Activated CD4-positive, alpha-beta T cell treated with anti-CD3 and anti-CD28 coated beads, Interleukin-2, amount 50 U/mL, for 4 hours (primary cell): Measurements from ENCODE around the gene CCDC196.
"Not testable (repeated sequence)": the region's sequence is repeated elsewhere in the genome, so short reads cannot be mapped to it uniquely, and the experiment has no call there.

Experiments used
- DNase-seq, 2 experiments: peaks; one replicate each; pipeline ENCODE4 v3.0.0-alpha.2; 2020

Gene CCDC196

DNA sequence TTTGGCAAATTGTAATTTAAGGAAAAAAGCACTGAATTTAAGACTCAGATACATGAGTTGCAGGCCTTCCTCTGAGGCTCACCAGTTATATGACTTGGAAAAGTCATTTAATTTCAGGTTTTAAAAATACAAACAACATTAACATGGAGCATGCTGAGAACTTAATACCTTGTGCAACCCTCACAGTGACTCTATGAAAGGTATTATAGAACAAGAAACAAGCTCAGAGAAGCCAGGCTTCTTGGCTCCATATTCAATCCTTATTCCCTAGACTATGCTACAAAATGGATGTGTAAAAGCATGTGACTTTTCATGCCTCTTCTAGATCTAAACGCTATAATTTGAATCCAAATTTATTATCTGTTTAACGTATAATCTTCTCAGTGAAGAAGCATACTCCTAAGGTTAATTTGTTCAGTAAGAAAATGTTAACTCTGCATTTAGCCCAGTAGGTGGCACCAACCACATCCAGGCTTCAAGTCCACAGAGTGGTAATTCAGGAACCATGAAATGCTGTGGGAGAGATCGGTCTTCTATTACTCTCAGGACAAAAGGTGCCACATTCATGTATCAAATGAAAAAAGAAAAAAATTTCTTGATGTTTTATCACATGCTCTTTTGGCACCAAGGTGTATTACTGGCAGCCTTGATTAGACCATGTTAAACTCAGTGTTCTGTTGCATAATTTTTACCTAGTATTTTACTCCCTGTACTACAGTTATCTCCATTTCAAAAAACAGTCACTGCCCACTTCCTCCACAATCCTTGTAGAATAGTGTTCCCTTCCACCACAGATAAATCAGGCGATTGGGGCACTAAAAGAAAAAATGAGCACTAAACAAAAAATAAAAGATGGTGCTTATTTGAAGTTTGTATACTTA, 9.3 kb downstream of the CCDC196 start:
- DNase-seq: peak in 1 of 2 experiments; percentile 14

DNA sequence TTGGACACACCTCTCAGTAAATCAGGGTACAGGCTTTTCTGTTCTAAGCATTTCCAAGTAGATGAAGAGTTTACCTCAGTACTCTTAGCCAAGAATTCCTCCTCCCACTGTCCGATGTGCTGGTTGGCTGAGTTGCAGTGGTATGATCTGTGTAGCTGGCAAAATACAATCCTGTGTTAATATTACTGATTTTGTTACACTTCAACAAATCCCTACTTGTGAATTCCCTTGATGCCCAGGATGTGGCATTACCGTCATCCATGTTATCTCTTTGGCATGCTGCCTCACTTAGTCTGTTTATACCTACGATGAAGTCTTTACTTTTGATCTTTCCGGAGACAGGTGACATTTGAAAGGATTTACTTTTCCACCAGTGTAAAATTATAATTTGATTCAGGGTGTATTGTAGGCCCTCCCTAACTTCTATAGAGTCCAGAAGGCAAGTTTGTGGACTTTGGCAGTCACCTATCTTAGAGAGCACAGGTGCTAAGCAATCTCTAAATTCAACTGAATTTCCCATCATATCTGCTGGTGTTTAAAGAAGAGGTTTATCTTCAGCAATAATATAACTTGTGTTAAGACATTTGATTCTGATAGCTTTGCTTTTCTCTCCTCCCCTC, 10.1 kb downstream of the CCDC196 start:
- DNase-seq: no peak

DNA sequence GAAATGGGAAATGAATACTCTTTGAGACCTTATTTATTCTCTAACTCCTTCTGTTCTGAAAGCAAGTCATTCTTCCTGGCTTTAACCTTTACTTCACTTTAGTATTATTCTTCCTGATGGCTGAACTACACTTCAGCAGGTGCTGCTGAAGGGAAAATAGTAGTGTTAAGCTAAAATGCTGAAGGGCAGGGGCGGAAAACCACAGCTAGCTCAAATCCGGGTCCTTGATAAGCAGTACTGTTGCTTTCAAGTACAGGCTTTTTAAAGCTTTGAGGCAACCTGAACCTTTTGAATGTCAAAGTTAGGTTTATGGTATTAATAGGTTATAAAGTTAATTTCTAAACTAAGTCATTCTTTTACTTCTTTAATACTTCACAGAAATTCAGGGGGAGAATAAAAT, 10.7 kb downstream of the CCDC196 start:
- DNase-seq: peak in 1 of 2 experiments; percentile 1

DNA sequence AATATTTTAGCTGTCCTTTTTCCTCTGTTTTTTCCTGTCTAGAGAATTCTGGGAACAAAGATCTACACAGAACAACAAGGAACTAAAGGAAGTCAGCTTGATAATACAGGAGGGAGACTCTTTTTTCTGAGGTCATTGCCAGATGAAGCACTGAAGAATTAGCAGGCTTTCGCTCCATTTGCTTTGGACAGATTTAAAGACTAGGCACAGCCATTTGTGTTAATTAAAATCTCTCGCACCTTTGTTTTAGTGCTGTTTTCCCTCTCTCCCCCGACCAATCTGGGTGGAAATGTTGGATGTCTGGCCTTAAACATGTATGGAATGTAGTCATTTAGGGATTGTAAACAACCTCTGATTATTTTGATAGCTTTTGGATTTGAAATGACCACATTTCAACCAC, 12.1 kb downstream of the CCDC196 start:
- no peak for DNase-seq

DNA sequence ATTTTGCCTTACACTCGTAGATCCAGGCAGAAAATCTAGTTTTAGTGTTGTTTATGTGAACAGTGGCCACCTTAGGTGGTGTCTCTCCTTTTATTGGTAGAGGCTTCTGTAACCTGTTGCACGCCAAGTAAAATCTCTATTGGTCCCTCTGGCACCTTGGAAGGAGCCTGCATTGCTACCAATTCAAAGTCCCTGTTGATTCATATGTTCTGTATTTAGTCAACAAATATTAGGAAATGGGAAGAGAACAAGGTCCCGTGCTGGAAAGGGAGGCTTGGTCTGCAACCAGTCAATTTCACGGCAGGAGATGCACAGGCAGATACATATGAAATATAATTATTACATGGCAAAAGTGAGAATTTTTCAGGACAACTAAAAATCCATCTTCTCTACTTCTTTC, 15.4 kb downstream of the CCDC196 start:
- no peak for DNase-seq

DNA sequence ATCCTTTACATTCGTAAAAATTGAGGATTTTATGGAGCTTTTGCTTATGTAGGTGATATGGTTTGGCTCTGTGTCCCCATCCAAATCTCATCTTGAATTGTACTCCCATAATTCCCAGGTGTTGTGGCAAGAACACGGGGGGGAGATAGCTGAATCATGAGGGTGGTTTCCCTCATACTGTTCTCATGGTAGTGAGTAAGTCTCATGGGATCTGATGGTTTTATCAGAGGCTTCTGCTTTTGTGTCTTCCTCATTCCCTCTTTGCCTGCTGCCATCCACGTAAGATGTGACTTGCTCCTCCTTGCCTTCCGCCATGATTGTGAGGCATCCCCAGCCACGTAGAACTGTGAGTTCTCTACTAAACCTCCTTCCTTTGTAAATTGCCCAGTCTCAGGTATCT, 16.7 kb downstream of the CCDC196 start:
- not testable (repeated sequence) for DNase-seq

DNA sequence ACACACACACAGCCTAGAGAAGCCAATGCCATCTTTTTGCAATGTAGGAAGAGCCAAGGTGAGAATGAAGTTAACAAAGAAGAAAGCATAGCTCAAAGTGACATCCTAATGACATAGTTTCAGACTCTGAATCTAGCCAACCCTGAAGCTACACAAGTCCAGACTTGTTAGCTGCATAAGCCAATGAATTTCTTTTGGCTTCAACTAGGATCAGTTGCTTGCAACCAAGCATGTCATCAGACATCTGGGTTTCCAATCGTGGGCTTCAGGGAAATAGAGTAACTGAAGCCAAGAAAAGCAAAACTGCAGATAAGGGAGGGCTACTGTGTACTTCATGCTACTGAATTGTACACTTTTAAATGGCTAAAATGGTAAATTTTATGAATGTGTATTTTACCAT, 17.4 kb downstream of the CCDC196 start:
- DNase-seq: no peak

DNA sequence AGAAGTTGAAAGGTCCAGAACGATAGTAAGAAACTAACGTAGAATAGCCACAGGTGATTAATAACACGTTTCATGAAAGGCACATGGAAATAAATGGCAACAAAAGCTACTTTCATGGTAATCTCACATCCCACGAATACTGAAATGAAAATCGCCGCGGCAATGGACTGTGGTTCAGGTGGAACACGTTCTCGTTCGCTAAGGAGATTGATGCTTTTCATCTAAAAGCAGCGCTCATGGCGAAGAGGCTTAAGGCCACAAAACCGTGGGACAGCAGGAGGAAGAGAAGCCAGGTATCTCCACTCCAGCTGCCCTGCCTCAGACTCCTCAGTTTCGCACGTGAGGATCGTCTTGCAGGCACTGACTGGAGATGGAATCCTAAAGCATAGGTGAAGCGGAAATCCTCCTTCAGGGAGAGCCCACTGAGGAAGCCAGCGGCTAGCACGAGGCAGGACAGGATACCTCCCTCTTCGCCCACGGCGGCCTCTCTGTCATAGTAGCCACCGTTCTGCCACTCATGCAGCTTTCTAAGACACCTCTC, 21.1 kb downstream of the CCDC196 start:
- no peak for DNase-seq

DNA sequence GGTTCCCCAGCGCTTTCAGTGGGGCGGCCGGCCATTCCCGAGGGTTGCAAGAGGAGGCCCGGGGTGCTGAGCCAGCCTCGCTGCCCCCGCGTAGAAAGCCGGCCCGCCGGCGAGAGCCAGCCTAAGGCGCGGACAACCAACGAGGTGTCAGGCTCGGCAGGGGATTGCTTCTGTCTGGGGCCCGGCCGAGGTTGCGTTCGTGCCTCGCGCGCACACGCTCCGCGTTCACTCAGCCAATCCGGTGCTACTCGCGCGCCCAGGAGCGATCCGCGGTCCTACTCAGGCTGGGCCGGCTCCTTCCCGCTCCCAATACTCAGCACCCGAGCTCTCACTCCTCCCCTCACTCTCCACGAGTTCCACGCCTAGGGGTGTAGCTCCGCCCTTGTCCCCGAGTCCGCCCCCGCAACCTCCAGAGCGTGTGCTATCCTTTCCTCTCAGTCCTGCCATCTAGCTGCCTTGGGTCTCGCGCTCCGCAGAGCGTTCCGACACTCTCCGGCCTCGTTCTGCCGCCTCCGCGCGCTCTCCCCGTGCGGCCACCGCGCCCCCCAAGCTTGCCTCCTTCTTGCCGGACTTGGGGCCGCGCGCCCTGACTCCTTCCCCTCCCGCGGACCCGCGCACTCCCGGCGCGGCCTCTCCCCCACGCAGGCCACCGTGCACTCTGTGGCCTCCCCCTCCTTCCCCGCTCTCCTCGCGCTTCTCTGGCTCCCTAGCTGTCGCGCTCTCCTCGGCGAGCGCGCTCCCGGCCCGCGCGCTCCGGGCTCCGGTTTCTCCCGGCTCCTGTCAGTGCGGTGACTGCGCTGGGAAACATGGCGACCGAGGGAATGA, 21.8 kb downstream of the CCDC196 start, which contains the start of gene GPHN:
GPHN (plus strand) TSS at position 426 of the 825 bp plus-strand sequence.
- peak; percentile 85 to 88 for DNase-seq

DNA sequence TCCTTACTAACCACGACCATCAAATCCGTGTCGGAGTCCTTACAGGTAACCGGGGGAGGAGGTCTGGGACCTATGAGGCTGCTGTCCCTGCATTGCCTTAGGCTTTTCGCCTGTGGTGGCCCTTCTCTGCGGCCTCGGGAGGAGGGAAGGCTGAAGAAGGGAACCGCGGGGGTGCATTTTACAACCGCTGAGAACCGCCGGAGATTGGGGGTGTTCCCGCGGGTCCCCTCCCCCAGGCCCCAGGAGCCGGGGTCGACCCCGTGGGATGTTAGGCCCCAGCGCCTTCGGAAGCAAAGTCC, 22.3 kb downstream of the CCDC196 start:
- DNase-seq: no peak

DNA sequence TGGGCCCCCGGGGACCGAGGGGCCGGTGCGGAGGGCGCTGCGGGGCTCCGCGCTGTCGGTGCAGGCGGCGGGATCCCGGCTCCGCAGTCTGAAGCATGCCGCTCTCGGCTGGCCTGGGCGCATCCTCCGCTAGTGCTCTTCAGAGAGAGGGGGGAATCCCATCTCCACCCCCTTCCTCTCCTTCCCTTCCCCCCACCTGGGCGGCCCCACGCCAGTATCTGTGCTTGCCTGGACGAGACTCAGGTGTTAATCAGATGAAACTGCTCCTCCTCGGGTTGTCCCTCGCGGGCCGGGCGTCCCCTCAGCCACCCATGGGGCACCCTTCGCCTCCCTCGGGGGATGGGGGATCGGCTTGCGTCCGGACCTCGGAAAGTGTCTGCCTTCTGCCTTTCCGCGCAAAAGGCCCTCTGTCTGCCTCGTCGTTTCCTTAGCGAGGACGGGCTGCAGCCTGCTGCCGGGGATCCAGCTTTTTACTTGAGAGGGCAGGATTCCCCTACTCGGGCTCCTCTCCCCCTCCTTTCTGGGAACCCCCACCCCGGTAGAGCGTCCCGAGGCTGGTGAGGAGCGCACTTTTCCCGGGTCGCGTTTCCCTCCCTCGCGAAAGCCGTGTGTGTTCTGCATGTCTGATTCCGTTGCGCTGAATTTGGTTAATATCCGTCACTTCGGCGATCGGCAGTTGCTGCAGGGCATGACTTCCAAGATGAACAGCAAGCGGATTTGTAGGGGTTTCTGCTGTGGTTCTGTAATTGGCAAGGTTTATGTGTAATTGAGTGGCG, 22.9 kb downstream of the CCDC196 start:
- peak; percentile 37 to 40 for DNase-seq

DNA sequence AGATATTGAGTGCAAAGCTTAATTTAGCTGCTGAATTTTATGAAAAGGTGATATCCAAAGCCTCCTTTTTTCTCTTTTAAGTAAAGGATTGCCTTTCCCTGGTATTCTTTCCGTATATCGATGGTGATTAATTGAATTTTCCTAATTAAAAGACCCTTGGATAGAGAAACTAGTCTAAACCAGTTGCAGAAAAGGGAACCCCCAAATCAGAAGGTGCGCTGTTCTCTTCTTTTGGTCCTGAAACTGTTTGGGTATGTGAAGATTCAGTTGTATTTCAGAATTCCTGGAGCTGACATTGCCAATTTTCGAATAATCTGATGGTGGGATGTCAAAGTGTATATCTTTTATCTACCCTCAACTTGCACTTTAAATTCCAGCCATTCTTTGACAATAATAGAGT, 23.7 kb downstream of the CCDC196 start:
- no peak for DNase-seq

DNA sequence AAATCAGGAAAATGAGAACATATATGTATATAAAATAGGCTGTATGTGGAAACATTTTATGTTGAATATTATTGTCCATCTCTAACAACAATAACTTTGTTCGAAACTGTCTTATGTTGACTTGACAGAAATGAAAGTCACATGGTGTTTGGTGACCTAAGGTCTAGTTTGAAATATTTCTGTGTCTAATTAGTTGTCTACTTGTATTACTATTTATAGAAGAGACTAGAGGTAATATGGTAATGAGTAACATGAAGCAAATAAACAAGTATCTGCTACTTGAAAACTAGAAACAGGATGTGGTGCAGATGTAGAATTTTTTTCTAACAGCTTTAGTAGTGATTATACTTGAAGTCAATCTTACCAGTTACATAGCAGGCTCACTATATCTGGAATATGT, 25.7 kb downstream of the CCDC196 start:
- DNase-seq: no peak

DNA sequence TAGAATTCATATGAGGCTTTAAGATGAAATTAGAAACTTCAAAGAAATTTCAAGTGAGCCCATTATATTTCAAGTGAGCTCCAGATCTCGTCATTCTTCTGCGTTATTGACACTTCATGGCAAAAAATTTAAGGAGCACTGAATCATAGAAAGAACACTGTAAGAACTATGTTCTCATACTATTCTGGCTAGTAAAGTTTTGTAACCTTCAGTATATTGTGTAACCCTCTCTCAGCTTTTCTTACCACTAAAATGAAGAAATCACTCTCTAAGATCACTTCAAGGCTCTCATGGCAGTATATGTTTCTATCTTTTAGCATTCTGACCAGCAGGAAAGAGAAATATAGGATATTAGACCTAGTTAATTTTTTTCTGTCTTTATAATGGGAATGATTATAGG, 28.0 kb downstream of the CCDC196 start:
- DNase-seq: no peak

DNA sequence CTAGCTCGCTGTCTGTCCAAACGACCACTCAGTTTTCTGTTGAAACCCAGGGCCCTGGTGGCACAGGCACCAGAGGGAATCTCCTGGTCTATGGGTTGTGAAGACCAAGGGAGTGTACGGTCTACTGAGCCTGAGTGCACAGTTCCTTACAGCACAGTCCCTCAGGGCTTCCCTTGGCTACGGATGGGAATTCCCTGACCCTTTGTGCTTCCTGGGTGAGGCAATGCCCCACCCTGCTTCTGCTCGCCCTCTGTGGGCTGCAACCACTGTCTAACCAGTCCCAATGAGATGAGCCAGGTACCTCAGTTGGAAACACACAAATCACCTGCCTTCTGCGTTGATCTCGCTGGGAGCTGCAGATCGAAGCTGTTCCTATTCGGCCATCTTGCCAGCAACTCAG, 44.4 kb downstream of the CCDC196 start:
- no peak for DNase-seq

DNA sequence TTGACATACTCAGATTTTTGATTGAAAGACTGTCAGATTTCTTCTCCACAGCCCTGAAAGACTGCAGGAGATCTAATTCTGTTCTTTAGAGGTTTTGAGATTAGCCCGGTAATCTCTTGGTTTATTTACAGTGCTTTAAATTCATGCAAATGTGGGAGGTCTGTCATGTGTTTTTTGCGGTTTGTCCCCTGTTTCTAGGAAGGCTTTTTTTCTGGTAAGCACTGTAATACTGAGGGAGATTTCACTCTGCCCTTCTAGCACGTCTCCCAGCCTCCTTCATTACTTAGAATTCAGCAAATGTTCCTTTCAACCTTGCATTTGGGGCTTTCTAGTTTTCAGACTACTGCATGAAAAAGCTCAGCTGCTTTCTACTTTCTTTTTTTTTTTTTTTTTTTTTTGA, 52.9 kb downstream of the CCDC196 start:
- DNase-seq: no peak

DNA sequence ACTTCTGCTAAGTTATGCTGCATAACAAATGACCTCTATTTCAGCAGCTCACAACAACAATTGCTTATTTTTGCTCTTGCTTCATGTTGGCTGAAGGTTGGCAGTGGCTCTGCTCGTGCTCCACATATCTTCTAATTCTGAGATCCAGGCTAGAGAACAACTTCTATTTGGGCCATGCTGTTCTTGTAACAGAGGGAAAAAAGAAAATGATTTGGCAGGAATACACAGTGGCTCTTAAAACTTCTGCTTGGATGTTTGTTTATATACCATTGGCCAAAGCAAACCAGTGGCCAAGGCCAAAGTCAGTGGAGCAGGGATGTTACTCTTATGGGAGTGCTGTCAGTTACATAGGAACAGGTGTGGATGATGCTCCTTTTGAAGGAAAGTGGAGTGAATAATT, 53.9 kb downstream of the CCDC196 start:
- DNase-seq: no peak

DNA sequence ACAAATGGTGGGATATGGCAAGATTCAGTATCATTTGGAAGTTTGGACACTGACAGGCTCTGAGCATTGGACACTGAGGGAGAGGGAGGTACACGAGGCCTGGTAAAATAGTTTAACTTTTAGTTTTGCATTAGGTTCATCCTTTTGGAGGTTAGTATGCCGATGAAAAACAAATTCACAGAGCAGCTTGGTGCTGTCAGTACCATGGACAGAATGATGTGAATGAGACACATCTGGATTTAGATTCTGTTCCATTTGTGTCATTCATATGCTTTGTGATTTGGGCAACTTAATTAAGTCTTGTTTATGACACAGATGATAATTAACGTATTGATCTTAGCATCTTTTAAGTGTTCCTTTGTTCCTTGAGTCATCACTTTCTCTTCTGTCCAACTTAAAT, 55.5 kb downstream of the CCDC196 start:
- no peak for DNase-seq

DNA sequence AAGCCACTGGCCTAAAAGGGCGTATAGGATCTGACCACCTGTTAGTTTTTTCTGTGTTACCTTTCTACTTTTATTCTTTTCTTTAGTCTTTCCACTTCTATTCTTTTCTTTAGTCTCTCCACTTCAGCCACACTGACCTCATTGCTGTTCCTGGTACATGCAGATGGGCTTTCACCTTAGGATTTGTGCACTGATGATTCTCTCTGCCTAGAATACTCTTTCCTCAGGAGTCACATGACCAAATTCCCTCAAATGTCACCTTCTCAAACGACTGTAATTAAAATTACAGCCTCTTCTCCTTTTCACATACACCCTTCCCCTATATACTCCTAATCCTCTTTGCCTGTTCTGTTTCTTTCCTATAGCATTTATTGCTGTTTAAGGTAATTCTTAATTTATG, 57.8 kb downstream of the CCDC196 start:
- DNase-seq: no peak

DNA sequence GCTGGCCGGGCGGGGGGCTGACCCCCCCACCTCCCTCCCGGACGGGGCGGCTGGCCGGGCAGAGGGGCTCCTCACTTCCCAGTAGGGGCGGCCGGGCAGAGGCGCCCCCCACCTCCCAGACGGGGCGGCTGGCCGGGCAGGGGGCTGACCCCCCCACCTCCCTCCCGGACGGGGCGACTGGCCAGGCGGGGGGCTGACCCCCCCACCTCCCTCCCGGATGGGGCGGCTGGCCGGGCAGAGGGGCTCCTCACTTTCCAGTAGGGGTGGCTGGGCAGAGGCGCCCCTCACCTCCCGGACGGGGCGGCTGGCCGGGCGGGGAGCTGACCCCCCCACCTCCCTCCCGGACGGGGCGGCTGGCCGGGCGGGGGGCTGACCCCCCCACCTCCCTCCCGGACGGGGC, 59.0 kb downstream of the CCDC196 start:
- DNase-seq: not testable (repeated sequence)

DNA sequence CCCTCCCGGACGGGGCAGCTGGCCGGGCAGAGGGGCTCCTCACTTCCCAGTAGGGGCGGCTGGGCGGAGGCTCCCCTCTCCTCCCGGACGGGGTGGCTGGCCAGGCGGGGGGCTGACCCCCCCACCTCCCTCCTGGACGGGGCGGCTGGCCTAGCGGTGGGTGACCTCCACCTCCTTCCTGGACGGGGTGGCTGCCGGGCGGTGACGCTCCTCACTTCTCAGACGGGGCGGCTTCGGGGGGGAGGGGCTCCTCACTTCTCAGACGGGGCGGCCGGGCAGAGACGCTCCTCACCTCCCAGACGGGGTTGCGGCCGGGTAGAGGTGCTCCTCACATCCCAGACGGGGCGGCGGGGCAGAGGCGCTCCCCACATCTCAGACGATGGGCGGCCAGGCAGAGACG, 59.6 kb downstream of the CCDC196 start:
- DNase-seq: not testable (repeated sequence)
